GM12878 (cell line): Measurements from ENCODE around the gene ACTA2. TPM values are rescaled to one million over a fixed set of nuclear protein-coding genes. Genes with fewer than 3 reads are reported as not detected.
A peak's percentile ranks its signal among the peaks of the same experiment; 100 is the strongest.

Source experiments
- CEBPZ ChIP-seq: fragments of 150-350 bp; IDR thresholded peaks from 2 replicates; pipeline ENCODE4 v1.6.1; 2016; ENCODE audit warnings: low read depth, low read length
- CHD2 ChIP-seq: IDR thresholded peaks from 2 replicates; pipeline ENCODE4 v1.6.1; 2011; ENCODE audit warnings: low read depth, low read length, improper control_type of control experiment, borderline replicate concordance
- CUX1 ChIP-seq: IDR thresholded peaks from 2 replicates; pipeline ENCODE4 v1.6.1; 2012; ENCODE audit warnings: improper control_type of control experiment, low read depth, low read length; ENCODE audit not compliant: insufficient replicate concordance
- DPF2 ChIP-seq: fragments of 450-650 bp; IDR thresholded peaks from 2 replicates; pipeline ENCODE4 v1.6.1; 2017; ENCODE audit warnings: mild to moderate bottlenecking
- E2F4 ChIP-seq: IDR thresholded peaks from 2 replicates; pipeline ENCODE4 v1.6.1; 2012; ENCODE audit warnings: low read depth, low read length, improper control_type of control experiment
- E4F1 ChIP-seq: fragments of 450-650 bp; IDR thresholded peaks from 2 replicates; pipeline ENCODE4 v1.6.1; 2018; ENCODE audit warnings: borderline replicate concordance, mild to moderate bottlenecking; ENCODE audit not compliant: partially characterized antibody
- EP300 ChIP-seq, 2 experiments: fragments of 150-350 bp in 1 of 2; IDR thresholded peaks; 2 replicates each; pipeline ENCODE4 v1.6.1; 2011 to 2012; ENCODE audit warnings: low read depth in 2 of 2, low read length in 2 of 2, borderline replicate concordance in 1 of 2, improper control_type of control experiment in 1 of 2, inconsistent platforms in 1 of 2; ENCODE audit not compliant: control insufficient read depth in 1 of 2
- ESRRA ChIP-seq: IDR thresholded peaks from 2 replicates; pipeline ENCODE4 v1.6.1; 2012; ENCODE audit warnings: mild to moderate bottlenecking, low read length, improper control_type of control experiment
- FOS ChIP-seq: IDR thresholded peaks from 3 replicates; pipeline ENCODE4 v1.6.1; 2011; ENCODE audit warnings: borderline replicate concordance; ENCODE audit not compliant: insufficient read length; ENCODE audit errors: extremely low read depth
- HDAC6 ChIP-seq: fragments of 200-600 bp; sonication (generic); IDR thresholded peaks from one replicate; pipeline ENCODE4 v1.8.0; 2017; ENCODE audit warnings: antibody characterized with exemption; ENCODE audit not compliant: unreplicated experiment
- MTA2 ChIP-seq: fragments of 450-650 bp; IDR thresholded peaks from 2 replicates; pipeline ENCODE4 v1.6.1; 2016; ENCODE audit warnings: low read depth, mild to moderate bottlenecking, moderate library complexity
- RAD21 ChIP-seq: IDR thresholded peaks from 2 replicates; pipeline ENCODE4 v1.6.1; 2011; ENCODE audit warnings: mild to moderate bottlenecking, low read depth, low read length, moderate library complexity; ENCODE audit not compliant: insufficient read depth
- RAD51 ChIP-seq: fragments of 450-650 bp; IDR thresholded peaks from 2 replicates; pipeline ENCODE4 v1.6.1; 2016; ENCODE audit warnings: moderate library complexity, mild to moderate bottlenecking, inconsistent platforms
- SMARCA5 ChIP-seq: fragments of 450-650 bp; IDR thresholded peaks from 2 replicates; pipeline ENCODE4 v1.6.1; 2017; ENCODE audit warnings: mild to moderate bottlenecking
- SMC3 ChIP-seq: IDR thresholded peaks from 2 replicates; pipeline ENCODE4 v1.6.1; 2011; ENCODE audit warnings: low read length, improper control_type of control experiment, borderline replicate concordance
- SPI1 ChIP-seq: IDR thresholded peaks from 2 replicates; pipeline ENCODE4 v1.6.1; 2011; ENCODE audit warnings: low read depth, mild to moderate bottlenecking, low read length, moderate library complexity, borderline replicate concordance; ENCODE audit not compliant: insufficient read depth
- TCF3 ChIP-seq: IDR thresholded peaks from 2 replicates; pipeline ENCODE4 v1.6.1; 2012; ENCODE audit warnings: low read depth, mild to moderate bottlenecking, low read length, borderline replicate concordance; ENCODE audit not compliant: insufficient read depth
- ZNF207 ChIP-seq: fragments of 450-650 bp; IDR thresholded peaks from 2 replicates; pipeline ENCODE4 v1.6.1; 2014; ENCODE audit warnings: antibody characterized with exemption, mild to moderate bottlenecking, borderline replicate concordance
- polyA plus RNA-seq, 11 experiments: library from polyadenylated mRNA; depleted of rRNA in 4 of 11; unstranded in 6 of 11; stranded (reverse) in 5 of 11; fragments of >200 nt; fragmentation: Nextera tagmentation in 4 of 11; fragmentation: Illumina TruSeq in 1 of 11; extraction: Ambion mirVana in 4 of 11; extraction: Trizol in 1 of 11; gene quantifications; 1 replicate in 1 of 11; 2 replicates in 10 of 11; pipeline versions ENCODE4 v1.2.1 to v1.2.3, GENCODE V29; 2011 to 2016; ENCODE audit warnings: inconsistent platforms in 2 of 11, missing spikeins in 2 of 11, low read depth in 1 of 11
- total RNA-seq, 4 experiments: library from RNA; depleted of rRNA in 3 of 4; stranded (reverse); fragments of >200 nt in 3 of 4; fragmentation: Illumina TruSeq in 1 of 4; extraction: Trizol in 1 of 4; gene quantifications; 2 replicates each; pipeline versions ENCODE4 v1.2.1 to v1.2.3, GENCODE V29; 2013 to 2021

ACTA2 gene
- total and polyA plus RNA-seq, 10 of the 15 experiments (the other 5 are each of a cell fraction or from before 2014, with no cell fraction given), result 7.4 to 78.2 (median 32.4) TPM

GRCh38 chr10:88886557-88886956 is 66.0 kb downstream of the ACTA2 start (continued):
- peak; percentile 64 for TF ChIP-seq MTA2
- peak; percentile 66; the same call in 1 of the 2 replicates for TF ChIP-seq DPF2
- peak; percentile 64; the same call in 1 of the 2 replicates for TF ChIP-seq SMARCA5
- TF ChIP-seq SPI1, result no peak
- TF ChIP-seq ZNF207, result no peak
- no peak for TF ChIP-seq CUX1
- no peak for TF ChIP-seq EP300 (IDR thresholded peaks at IDR 0.05; ENCODE audit: borderline replicate concordance in 1 of 2, control insufficient read depth in 1 of 2, low read depth in 2 of 2, low read length in 2 of 2)
- no peak for TF ChIP-seq E4F1
- TF ChIP-seq SMC3, result no peak
- no peak for TF ChIP-seq E2F4
- TF ChIP-seq TCF3, result no peak
- TF ChIP-seq ESRRA, result no peak
- TF ChIP-seq CEBPZ, result no peak
- no peak for TF ChIP-seq RAD51
- TF ChIP-seq RAD21, result no peak
- TF ChIP-seq FOS, result no peak
- no peak for TF ChIP-seq HDAC6
- no peak for TF ChIP-seq CHD2
